Transverse colon (tissue), 4 donors: ENCODE data around the gene ADGRE1. TPM values are rescaled to one million over a fixed set of nuclear protein-coding genes. Genes with fewer than 3 reads are reported as not detected.

ENCODE experiments used
- DNase-seq: peaks from one replicate; pipeline ENCODE4 v3.0.0-alpha.2; 2019
- H3K27ac ChIP-seq, 4 donors: fragments of 200-600 bp; sonication (generic); 2 replicates each; pipeline ENCODE4 v1.5.1; 2016 to 2018; ENCODE audit warnings: inconsistent platforms in 4 of 4
- H3K27me3 ChIP-seq: fragments of 200-600 bp; sonication (generic); 2 replicates; pipeline ENCODE4 v1.5.1; 2017; ENCODE audit warnings: inconsistent platforms
- H3K36me3 ChIP-seq, 4 donors: fragments of 200-600 bp; sonication (generic); 2 replicates each; pipeline ENCODE4 v1.5.1; 2017 to 2019; ENCODE audit warnings: inconsistent platforms in 4 of 4
- H3K4me1 ChIP-seq, 4 donors: fragments of 200-600 bp; sonication (generic); 2 replicates each; pipeline ENCODE4 v1.5.1; 2017 to 2020; ENCODE audit warnings: inconsistent platforms in 4 of 4
- H3K4me3 ChIP-seq, 4 donors: fragments of 200-600 bp; sonication (generic); 1 replicate in 1 of 4; 2 replicates in 3 of 4; pipeline versions ENCODE4 v1.5.1 to v1.6.1; 2017 to 2019; ENCODE audit warnings: inconsistent platforms in 4 of 4
- H3K9me3 ChIP-seq, 2 donors: fragments of 200-600 bp; sonication (generic); 2 replicates each; pipeline ENCODE4 v1.5.1; 2017 to 2019; ENCODE audit warnings: inconsistent platforms in 2 of 2
- EP300 ChIP-seq: sonication (generic); formaldehyde crosslinking; IDR thresholded peaks from one replicate; pipeline ENCODE4 v1.6.1; 2017; ENCODE audit warnings: antibody characterized with exemption, low read depth
- POLR2A ChIP-seq: fragments of 450-650 bp; IDR thresholded peaks from one replicate; pipeline ENCODE4 v1.6.1; 2016; ENCODE audit warnings: antibody characterized with exemption, mild to moderate bottlenecking, moderate library complexity
- POLR2AphosphoS5 ChIP-seq, 3 donors: sonication (generic); formaldehyde crosslinking; IDR thresholded peaks; one replicate each; pipeline ENCODE4 v1.6.1; 2016; ENCODE audit warnings: antibody characterized with exemption in 3 of 3
- WGBS, 2 donors: methylation state at CpG; one replicate each; pipeline ENCODE4 v1.1.5; 2018; ENCODE audit warnings: low coverage in 1 of 2; 5-methylcytosine and 5-hydroxymethylcytosine counted together
- in situ Hi-C, 4 donors: fragments of 200-750 bp; cut with MboI; loops; one replicate each; pipeline versions ENCODE4 v1.15.0 to v1.15.1; 2017; ENCODE audit warnings: low sequenced_read_pairs in 3 of 4, low pct_ligation_motif_present in 1 of 4, low pct_unique_long_range_greater_than_20kb in 1 of 4
- intact Hi-C: fragments of 100-400 bp; cut with DNase I; formaldehyde crosslinking; loops from one replicate; pipeline ENCODE4 v1.15.1; 2023; ENCODE audit warnings: low total_unique reads
- total RNA-seq, 4 donors: library from RNA; depleted of rRNA; stranded (reverse); fragments of >200 nt; gene quantifications; one replicate each; pipeline ENCODE4 v1.1.0, GENCODE V29; 2016
- TF ChIP-seq, protein P1 (sequence below), 5 experiments: fragments of 200-600 bp in 3 of 5; fragments of 450-650 bp in 2 of 5; sonication (generic) in 3 of 5; IDR thresholded peaks; 1 replicate in 2 of 5; 2 replicates in 3 of 5; pipeline ENCODE4 v1.5.1; 2016 to 2017; ENCODE audit warnings: antibody characterized with exemption in 5 of 5, inconsistent platforms in 3 of 5, mild to moderate bottlenecking in 2 of 5, moderate library complexity in 1 of 5

Gene ADGRE1
- total RNA-seq, 4 donors from 2014 or later: 0.16 to 0.27 TPM; not detected in 2

GRCh38 chr19:6935618-6936017 lies 48.2 kb downstream of the ADGRE1 start:
- 54 to 83% methylated on average over 5 of the region's 5 CpGs for WGBS, 2 donors
- Histone ChIP-seq H3K4me3 (no peak overlapping the region), H3K4me1 (no peaks in the 10 kb centered on the region), H3K27me3 (no peaks in the 10 kb centered on the region), H3K36me3 (no peaks in the 10 kb centered on the region), H3K9me3 (peaks cover 0 to 3% of the 10 kb centered on the region in 2 donors), H3K27ac (no peak overlapping the region)
- no peak for DNase-seq
- TF ChIP-seq POLR2A (no peak), POLR2AphosphoS5 (IDR thresholded peaks at IDR 0.05) (no peak), EP300 (no peak)
- TF ChIP-seq, protein P1, sequence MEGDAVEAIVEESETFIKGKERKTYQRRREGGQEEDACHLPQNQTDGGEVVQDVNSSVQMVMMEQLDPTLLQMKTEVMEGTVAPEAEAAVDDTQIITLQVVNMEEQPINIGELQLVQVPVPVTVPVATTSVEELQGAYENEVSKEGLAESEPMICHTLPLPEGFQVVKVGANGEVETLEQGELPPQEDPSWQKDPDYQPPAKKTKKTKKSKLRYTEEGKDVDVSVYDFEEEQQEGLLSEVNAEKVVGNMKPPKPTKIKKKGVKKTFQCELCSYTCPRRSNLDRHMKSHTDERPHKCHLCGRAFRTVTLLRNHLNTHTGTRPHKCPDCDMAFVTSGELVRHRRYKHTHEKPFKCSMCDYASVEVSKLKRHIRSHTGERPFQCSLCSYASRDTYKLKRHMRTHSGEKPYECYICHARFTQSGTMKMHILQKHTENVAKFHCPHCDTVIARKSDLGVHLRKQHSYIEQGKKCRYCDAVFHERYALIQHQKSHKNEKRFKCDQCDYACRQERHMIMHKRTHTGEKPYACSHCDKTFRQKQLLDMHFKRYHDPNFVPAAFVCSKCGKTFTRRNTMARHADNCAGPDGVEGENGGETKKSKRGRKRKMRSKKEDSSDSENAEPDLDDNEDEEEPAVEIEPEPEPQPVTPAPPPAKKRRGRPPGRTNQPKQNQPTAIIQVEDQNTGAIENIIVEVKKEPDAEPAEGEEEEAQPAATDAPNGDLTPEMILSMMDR (IDR thresholded peaks at IDR 0.05): no peak
- intact Hi-C loops: no loop called here
- in situ Hi-C loops: no loop called here

DNA sequence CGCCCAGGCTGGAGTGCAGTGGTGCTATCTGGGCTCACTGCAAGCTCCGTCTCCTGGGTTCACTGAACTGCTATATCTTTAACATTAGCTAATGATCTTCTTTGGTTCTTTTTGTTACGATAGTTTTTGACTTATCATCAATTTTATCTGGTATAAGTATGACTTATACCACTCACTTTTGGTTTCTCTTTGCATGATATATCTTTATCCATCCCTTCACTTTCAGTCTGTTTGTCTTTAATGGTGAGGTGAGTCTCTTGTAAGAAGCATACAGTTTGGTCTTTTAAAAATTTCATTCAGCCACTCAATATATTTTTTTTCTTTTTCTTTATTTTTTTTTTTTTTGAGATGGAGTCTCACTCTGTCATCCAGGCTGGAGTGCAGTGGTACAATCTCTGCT lies 58.4 kb downstream of the ADGRE1 start:
- no peaks in the 10 kb centered on the region for H3K4me1 ChIP-seq
- H3K4me3 ChIP-seq: no peak overlapping the region
- 54 to 57% methylated on average over 2 to 3 of the region's 3 CpGs for WGBS, 2 donors
- no peaks in the 10 kb centered on the region for H3K27me3 ChIP-seq
- no peak overlapping the region for H3K27ac ChIP-seq
- H3K36me3 ChIP-seq: no peaks in the 10 kb centered on the region
- in situ Hi-C loops: no loop called here
- intact Hi-C loops: no loop called here
- H3K9me3 ChIP-seq: no peaks in the 10 kb centered on the region
- no peak for DNase-seq
- TF ChIP-seq EP300 (no peak), POLR2A (no peak), POLR2AphosphoS5 (IDR thresholded peaks at IDR 0.05) (no peak)
- TF ChIP-seq, protein P1 (IDR thresholded peaks at IDR 0.05): no peak

- no peaks in the 10 kb centered on the region for H3K9me3 ChIP-seq
- no peak for TF ChIP-seq POLR2A
- TF ChIP-seq, protein P1 (IDR thresholded peaks at IDR 0.05): no peak
- TF ChIP-seq EP300: no peak
- TF ChIP-seq POLR2AphosphoS5 (IDR thresholded peaks at IDR 0.05): no peak
- WGBS, 2 donors: 15 to 50% methylated on average over 1 to 5 of the region's 5 CpGs
- in situ Hi-C loops: no loop called here
- H3K36me3 ChIP-seq: no peaks in the 10 kb centered on the region
- H3K4me1 ChIP-seq: no peaks in the 10 kb centered on the region
- H3K4me3 ChIP-seq: no peak overlapping the region
- DNase-seq: no peak
- H3K27me3 ChIP-seq: no peaks in the 10 kb centered on the region
- H3K27ac ChIP-seq: no peak overlapping the region
- intact Hi-C loops: no loop called here
Measured at GRCh38 chr19:6947745-6948144, 60.4 kb downstream of the ADGRE1 start.

GRCh38 chr19:6948884-6949283 lies 61.5 kb downstream of the ADGRE1 start:
- 57 to 85% methylated on average over 2 of the region's 2 CpGs for WGBS, 2 donors
- no peaks in the 10 kb centered on the region for H3K27me3 ChIP-seq
- H3K4me1 ChIP-seq: no peaks in the 10 kb centered on the region
- no peak for TF ChIP-seq EP300
- TF ChIP-seq POLR2A: no peak
- TF ChIP-seq, protein P1 (IDR thresholded peaks at IDR 0.05): no peak
- no peak for TF ChIP-seq POLR2AphosphoS5 (IDR thresholded peaks at IDR 0.05)
- intact Hi-C loops (no loop called here), in situ Hi-C loops (no loop called here)
- H3K27ac ChIP-seq: no peak overlapping the region
- no peak for DNase-seq
- H3K9me3 ChIP-seq: no peaks in the 10 kb centered on the region
- H3K36me3 ChIP-seq: no peaks in the 10 kb centered on the region
- no peak overlapping the region for H3K4me3 ChIP-seq
